NT2/D1 (cell line): ENCODE data around the gene EMC9.

Source experiments
- SUZ12 ChIP-seq: IDR thresholded peaks from 2 replicates; pipeline ENCODE4 v1.6.1; 2011; ENCODE audit not compliant: insufficient read length, insufficient read depth; ENCODE audit errors: extremely low read depth
- YY1 ChIP-seq: IDR thresholded peaks from 2 replicates; pipeline ENCODE4 v1.6.1; 2011; ENCODE audit not compliant: insufficient read length, insufficient read depth
- ZNF274 ChIP-seq: IDR thresholded peaks from 2 replicates; pipeline ENCODE4 v1.6.1; 2011; ENCODE audit warnings: mild to moderate bottlenecking, low read depth, low read length

GRCh38 chr14:24102357-24103048 is 38.9 kb downstream of the EMC9 start:
- no peak for TF ChIP-seq YY1
- TF ChIP-seq ZNF274: no peak
- TF ChIP-seq SUZ12: no peak
